GM12878 (cell line): ENCODE results near the gene BICC1. TPM values are rescaled to one million over a fixed set of nuclear protein-coding genes. Genes with fewer than 3 reads are reported as not detected.

Experiments used
- ATAC-seq: fragments of 200-7000 bp; cut with Tn5 transposase; 3 replicates; pipeline ENCODE4 v1.9.1; 2020; ENCODE audit warnings: mild to moderate bottlenecking, moderate library complexity
- BruUV-seq: library from RNA; stranded (reverse); fragments of 400-500 nt; replicated peaks from 2 replicates; lab custom pipeline; 2021; lab: Mats Ljungman, UMichigan
- CTCF ChIA-PET: fragments of 300-600 bp; sonication (Branson Sonifier 250); formaldehyde crosslinking; extraction: SDS; loops from one replicate; lab custom pipeline; 2021; ENCODE audit warnings: inconsistent platforms; lab: Yijun Ruan, JAX
- POLR2A ChIA-PET: fragments of 350-600 bp; formaldehyde crosslinking; extraction: SDS; loops from one replicate; lab custom pipeline; 2021; ENCODE audit warnings: inconsistent platforms; lab: Charles Lee
- RAD21 ChIA-PET: fragments of 300-600 bp; sonication (Branson Sonifier 250); formaldehyde crosslinking; loops from one replicate; lab custom pipeline; 2023; ENCODE audit warnings: antibody characterized with exemption; ENCODE audit not compliant: unreplicated experiment; lab: Charles Lee
- SMC1A ChIA-PET: fragments of 300-600 bp; sonication (Branson Sonifier 250); formaldehyde crosslinking; loops from one replicate; lab custom pipeline; 2023; ENCODE audit not compliant: unreplicated experiment, uncharacterized antibody; lab: Charles Lee
- DNase-seq: peaks from one replicate; pipeline ENCODE4 v3.0.0-alpha.2; 2011; ENCODE audit warnings: low read depth, low spot score
- FAIRE-seq: peaks from 3 replicates; lab custom pipeline; 2011; peaks lifted over from hg19 to GRCh38; lab: Jason Lieb, UNC
- H2AFZ ChIP-seq: 2 replicates; pipeline ENCODE4 v1.6.0; 2011; ENCODE audit warnings: low read depth, low read length, control low read depth; ENCODE audit not compliant: control insufficient read depth
- H3K27ac ChIP-seq: 2 replicates; pipeline ENCODE4 v1.5.1; 2011; ENCODE audit warnings: control low read depth; ENCODE audit not compliant: control insufficient read depth, insufficient read depth
- H3K27me3 ChIP-seq, 2 experiments: replicated peaks in 1 of 2; 2 replicates each; pipeline versions ENCODE4 v1.6.0 to v1.6.1; 2011; ENCODE audit warnings: low read length in 1 of 2; ENCODE audit not compliant: control insufficient read depth in 2 of 2, insufficient read depth in 2 of 2
- H3K36me3 ChIP-seq, 2 experiments: 2 replicates each; pipeline ENCODE4 v1.5.1; 2011; ENCODE audit warnings: low read length in 1 of 2; ENCODE audit not compliant: control insufficient read depth in 2 of 2, insufficient read depth in 2 of 2
- H3K4me1 ChIP-seq: 2 replicates; pipeline ENCODE4 v1.6.1; 2011; ENCODE audit warnings: mild to moderate bottlenecking, low read length, moderate library complexity, mixed read lengths; ENCODE audit not compliant: control insufficient read depth, insufficient read depth
- H3K4me2 ChIP-seq: 2 replicates; pipeline ENCODE4 v1.6.0; 2011; ENCODE audit warnings: control low read depth; ENCODE audit not compliant: control insufficient read depth, insufficient read depth
- H3K4me3 ChIP-seq: fragments of 200-600 bp; sonication (generic); 2 replicates; pipeline ENCODE4 v1.5.1; 2016
- H3K79me2 ChIP-seq: 2 replicates; pipeline ENCODE4 v1.6.0; 2011; ENCODE audit warnings: low read length; ENCODE audit not compliant: control insufficient read depth, insufficient read depth
- H3K9ac ChIP-seq: 2 replicates; pipeline ENCODE4 v1.8.0; 2011; ENCODE audit warnings: low read length, control low read depth, mixed read lengths; ENCODE audit not compliant: control insufficient read depth, insufficient read depth
- H3K9me3 ChIP-seq: replicated peaks from 3 replicates; pipeline ENCODE4 v1.5.1; 2011; ENCODE audit warnings: mild to moderate bottlenecking, low read length; ENCODE audit not compliant: control insufficient read depth, insufficient read depth
- H4K20me1 ChIP-seq: 2 replicates; pipeline ENCODE4 v1.6.0; 2011; ENCODE audit not compliant: control insufficient read depth, insufficient read depth
- ATF3 ChIP-seq: IDR thresholded peaks from 2 replicates; pipeline ENCODE4 v1.6.1; 2011; ENCODE audit warnings: low read depth, mild to moderate bottlenecking, low read length, moderate library complexity, borderline replicate concordance; ENCODE audit errors: extremely low read depth
- ATF7 ChIP-seq: fragments of 450-650 bp; IDR thresholded peaks from 2 replicates; pipeline ENCODE4 v1.6.1; 2016; ENCODE audit warnings: low read depth, mild to moderate bottlenecking
- CBFB ChIP-seq: IDR thresholded peaks from 2 replicates; pipeline ENCODE4 v1.6.1; 2016; ENCODE audit warnings: antibody characterized with exemption, low read depth
- CBX5 ChIP-seq: sonication (generic); IDR thresholded peaks from 2 replicates; pipeline ENCODE4 v1.6.1; 2016; ENCODE audit warnings: low read depth, moderate library complexity, mild to moderate bottlenecking, inconsistent platforms
- CREM ChIP-seq: IDR thresholded peaks from 2 replicates; pipeline ENCODE4 v1.6.1; 2014; ENCODE audit warnings: antibody characterized with exemption, low read depth
- EED ChIP-seq: sonication (generic); IDR thresholded peaks from 2 replicates; pipeline ENCODE4 v1.6.1; 2016; ENCODE audit warnings: antibody characterized with exemption, low read depth
- EZH2 ChIP-seq: IDR thresholded peaks from 2 replicates; pipeline ENCODE4 v1.6.1; 2012; ENCODE audit warnings: low read depth, mild to moderate bottlenecking, control low read depth, inconsistent platforms, low read length, borderline replicate concordance; ENCODE audit not compliant: control insufficient read depth
- MXI1 ChIP-seq: fragments of 150-350 bp; IDR thresholded peaks from 2 replicates; pipeline ENCODE4 v1.6.1; 2011; ENCODE audit warnings: low read depth, mild to moderate bottlenecking, inconsistent platforms, low read length, improper control_type of control experiment
- MYC ChIP-seq: IDR thresholded peaks from 2 replicates; pipeline ENCODE4 v1.6.1; 2011; ENCODE audit warnings: mild to moderate bottlenecking, low read length, moderate library complexity, inconsistent platforms; ENCODE audit not compliant: insufficient read depth, insufficient replicate concordance, insufficient read length, severe bottlenecking
- PKNOX1 ChIP-seq: fragments of 450-650 bp; IDR thresholded peaks from 2 replicates; pipeline ENCODE4 v1.6.1; 2016; ENCODE audit warnings: mild to moderate bottlenecking
- POLR2A ChIP-seq: IDR thresholded peaks from 2 replicates; pipeline ENCODE4 v1.6.1; 2011; ENCODE audit warnings: low read depth, mild to moderate bottlenecking, low read length
- SMAD1 ChIP-seq: fragments of 450-650 bp; IDR thresholded peaks from 2 replicates; pipeline ENCODE4 v1.6.1; 2018; ENCODE audit warnings: mild to moderate bottlenecking, low read depth; ENCODE audit not compliant: partially characterized antibody
- SPI1 ChIP-seq: IDR thresholded peaks from 2 replicates; pipeline ENCODE4 v1.6.1; 2011; ENCODE audit warnings: low read depth, mild to moderate bottlenecking, low read length, moderate library complexity, borderline replicate concordance; ENCODE audit not compliant: insufficient read depth
- SUPT20H ChIP-seq: IDR thresholded peaks from 2 replicates; pipeline ENCODE4 v1.6.1; 2011; ENCODE audit warnings: low read depth, mild to moderate bottlenecking, low read length, moderate library complexity, borderline replicate concordance; ENCODE audit not compliant: control insufficient read depth
- TCF7 ChIP-seq: IDR thresholded peaks from 2 replicates; pipeline ENCODE4 v1.6.1; 2014; ENCODE audit warnings: antibody characterized with exemption, borderline replicate concordance
- WGBS: methylation state at CpG from one replicate; pipeline ENCODE4 v1.1.6; 2016; ENCODE audit warnings: low lambda C conversion rate; ENCODE audit not compliant: insufficient replicate concordance, insufficient coverage; ENCODE audit errors: missing lambda C conversion rate; 5-methylcytosine and 5-hydroxymethylcytosine counted together
- in situ Hi-C: fragments of 300-500 bp; cut with MboI; formaldehyde crosslinking; loops from 9 replicates; pipeline ENCODE4 v1.14.3; 2018; ENCODE audit warnings: mixed read lengths
- intact Hi-C: fragments of 100-400 bp; cut with micrococcal nuclease; formaldehyde crosslinking; loops from one replicate; pipeline ENCODE4 v1.14.2; 2022; ENCODE audit not compliant: unreplicated experiment
- polyA plus RNA-seq, 11 experiments: library from polyadenylated mRNA; depleted of rRNA in 4 of 11; unstranded in 6 of 11; stranded (reverse) in 5 of 11; fragments of >200 nt; fragmentation: Nextera tagmentation in 4 of 11; fragmentation: Illumina TruSeq in 1 of 11; extraction: Ambion mirVana in 4 of 11; extraction: Trizol in 1 of 11; gene quantifications; 1 replicate in 1 of 11; 2 replicates in 10 of 11; pipeline versions ENCODE4 v1.2.1 to v1.2.3, GENCODE V29; 2011 to 2016; ENCODE audit warnings: inconsistent platforms in 2 of 11, missing spikeins in 2 of 11, low read depth in 1 of 11
- total RNA-seq, 4 experiments: library from RNA; depleted of rRNA in 3 of 4; stranded (reverse); fragments of >200 nt in 3 of 4; fragmentation: Illumina TruSeq in 1 of 4; extraction: Trizol in 1 of 4; gene quantifications; 2 replicates each; pipeline versions ENCODE4 v1.2.1 to v1.2.3, GENCODE V29; 2013 to 2021

The BICC1 gene
- total and polyA plus RNA-seq, 10 of the 15 experiments (the other 5 are each of a cell fraction or from before 2014, with no cell fraction given): 0.01 to 0.10 (median 0.04) TPM; not detected in 5

GRCh38 chr10:58651040-58651439 lies 138.4 kb downstream of the BICC1 start:
- DNase-seq (no peak), ATAC-seq (no peak), FAIRE-seq (no peak)
- no peaks in the 10 kb centered on the region for H3K36me3 ChIP-seq
- ChIA-PET POLR2A (no interaction called here), CTCF (interaction anchor here (0.8 kb wide), 1 partner anchor 10 kb away, joined by 4 read pairs; no protein-coding TSS in a partner anchor), RAD21 (no interaction called here), SMC1A (interaction anchor here (0.8 kb wide), 1 partner anchor 9 kb away, joined by 3 read pairs; no protein-coding TSS in a partner anchor)
- H4K20me1 ChIP-seq: no peaks in the 10 kb centered on the region
- H2AFZ ChIP-seq: no peak overlapping the region
- H3K27me3 ChIP-seq: no peaks in the 10 kb centered on the region; a peak in 1 of 4 replicates
- no peaks in the 10 kb centered on the region for H3K9me3 ChIP-seq
- H3K9ac ChIP-seq: no peak overlapping the region
- BruUV-seq: no TSS peak
- intact Hi-C loops: no loop called here
- H3K4me3 ChIP-seq: no peak overlapping the region
- no peak overlapping the region for H3K4me2 ChIP-seq
- TF ChIP-seq CBX5 (no peak), SPI1 (no peak), POLR2A (no peak), SUPT20H (no peak), MXI1 (no peak)
- no peaks in the 10 kb centered on the region for H3K79me2 ChIP-seq
- in situ Hi-C loops: no loop called here
- H3K4me1 ChIP-seq: no peaks in the 10 kb centered on the region
- no peak overlapping the region for H3K27ac ChIP-seq
- WGBS: 16% methylated on average over 5 of the region's 5 CpGs

- CTCF ChIA-PET: no interaction called here
- BruUV-seq: no TSS peak
- no peaks in the 10 kb centered on the region for H3K9me3 ChIP-seq
- POLR2A ChIA-PET: no interaction called here
- H3K4me2 ChIP-seq: no peak overlapping the region
- no peaks in the 10 kb centered on the region for H3K79me2 ChIP-seq
- no peak overlapping the region for H3K9ac ChIP-seq
- in situ Hi-C loops (no loop called here), intact Hi-C loops (no loop called here)
- H3K4me3 ChIP-seq: no peak overlapping the region
- RAD21 ChIA-PET: no interaction called here
- ATAC-seq (no peak), DNase-seq (no peak), FAIRE-seq (no peak)
- SMC1A ChIA-PET: no interaction called here
- 0% methylated on average over 1 of the region's 1 CpG for WGBS
- no peaks in the 10 kb centered on the region for H4K20me1 ChIP-seq
- no peaks in the 10 kb centered on the region; a peak in 1 of 4 replicates for H3K27me3 ChIP-seq
- H3K27ac ChIP-seq: no peak overlapping the region
- no peak overlapping the region for H2AFZ ChIP-seq
- H3K4me1 ChIP-seq: no peaks in the 10 kb centered on the region
- H3K36me3 ChIP-seq: no peaks in the 10 kb centered on the region
- no peak for TF ChIP-seq CBFB
- TF ChIP-seq EED: no peak
- TF ChIP-seq MYC: no peak
- TF ChIP-seq CBX5: no peak
- TF ChIP-seq ATF3: no peak
- TF ChIP-seq TCF7: no peak
- no peak for TF ChIP-seq EZH2
- no peak for TF ChIP-seq CREM
- TF ChIP-seq PKNOX1: no peak
- no peak for TF ChIP-seq ATF7
- TF ChIP-seq SMAD1: no peak
Measured at GRCh38 chr10:58651742-58652141, 139.1 kb downstream of the BICC1 start.
